Trophoblast cell (in vitro differentiated cells and primary cell): ENCODE data around the gene FGFR3.

Experiments
- DNase-seq, 2 donors: peaks; one replicate each; pipeline ENCODE4 v3.0.0-alpha.2; 2016
- H2AFZ ChIP-seq: 2 replicates; pipeline ENCODE4 v1.6.1; 2013; ENCODE audit warnings: low read length, moderate library complexity, mild to moderate bottlenecking; ENCODE audit not compliant: insufficient read depth, poor library complexity
- H2AK5ac ChIP-seq: 2 replicates; pipeline ENCODE4 v1.6.1; 2013; ENCODE audit warnings: mild to moderate bottlenecking, low read length
- H2BK120ac ChIP-seq: 2 replicates; pipeline ENCODE4 v1.6.1; 2013; ENCODE audit warnings: low read length, mild to moderate bottlenecking, moderate library complexity; ENCODE audit not compliant: insufficient read depth, poor library complexity
- H2BK12ac ChIP-seq: 2 replicates; pipeline ENCODE4 v1.6.1; 2013; ENCODE audit warnings: mild to moderate bottlenecking, low read length, moderate library complexity
- H2BK5ac ChIP-seq: 2 replicates; pipeline ENCODE4 v1.6.1; 2013; ENCODE audit warnings: low read length, low read depth, moderate library complexity, mild to moderate bottlenecking; ENCODE audit not compliant: poor library complexity
- H3K14ac ChIP-seq: 2 replicates; pipeline ENCODE4 v1.6.1; 2013; ENCODE audit warnings: mild to moderate bottlenecking, low read length
- H3K18ac ChIP-seq: 2 replicates; pipeline ENCODE4 v1.6.1; 2013; ENCODE audit warnings: mild to moderate bottlenecking, low read length
- H3K23ac ChIP-seq: 2 replicates; pipeline ENCODE4 v1.6.1; 2013; ENCODE audit warnings: low read length
- H3K27ac ChIP-seq: 2 replicates; pipeline ENCODE4 v1.5.1; 2013; ENCODE audit warnings: low read depth, mild to moderate bottlenecking, inconsistent platforms, low read length, moderate library complexity
- H3K27me3 ChIP-seq: 2 replicates; pipeline ENCODE4 v1.6.1; 2013; ENCODE audit warnings: inconsistent platforms, mild to moderate bottlenecking, low read length, moderate library complexity; ENCODE audit not compliant: insufficient read depth
- H3K36me3 ChIP-seq, 2 experiments: 1 replicate in 1 of 2; 2 replicates in 1 of 2; pipeline ENCODE4 v1.6.1; 2013; ENCODE audit warnings: low read length in 2 of 2, mild to moderate bottlenecking in 2 of 2, moderate library complexity in 1 of 2; ENCODE audit not compliant: insufficient read depth in 2 of 2, control insufficient read depth in 1 of 2
- H3K4ac ChIP-seq: 2 replicates; pipeline ENCODE4 v1.6.1; 2013; ENCODE audit warnings: low read depth, mild to moderate bottlenecking, low read length, moderate library complexity
- H3K4me1 ChIP-seq, 2 experiments: 1 replicate in 1 of 2; 2 replicates in 1 of 2; pipeline ENCODE4 v1.6.1; 2013; ENCODE audit warnings: low read length in 2 of 2, mild to moderate bottlenecking in 2 of 2, moderate library complexity in 1 of 2; ENCODE audit not compliant: insufficient read depth in 2 of 2, control insufficient read depth in 1 of 2
- H3K4me2 ChIP-seq: 2 replicates; pipeline ENCODE4 v1.6.1; 2013; ENCODE audit warnings: inconsistent platforms, mild to moderate bottlenecking, low read length, moderate library complexity
- H3K4me3 ChIP-seq: 2 replicates; pipeline ENCODE4 v1.5.1; 2013; ENCODE audit warnings: mild to moderate bottlenecking, low read depth, low read length, inconsistent platforms
- H3K79me1 ChIP-seq: one replicate; pipeline ENCODE4 v1.6.1; 2013; ENCODE audit warnings: low read length
- H3K79me2 ChIP-seq: 2 replicates; pipeline ENCODE4 v1.6.1; 2013; ENCODE audit warnings: low read length, mild to moderate bottlenecking; ENCODE audit not compliant: control insufficient read depth, insufficient read depth, poor library complexity
- H3K9ac ChIP-seq: 2 replicates; pipeline ENCODE4 v1.6.1; 2013; ENCODE audit warnings: mild to moderate bottlenecking, low read length
- H3K9me3 ChIP-seq: 2 replicates; pipeline ENCODE4 v1.6.1; 2013; ENCODE audit warnings: low read depth, mild to moderate bottlenecking, control low read depth, inconsistent platforms, low read length; ENCODE audit not compliant: insufficient read depth
- H4K12ac ChIP-seq: 2 replicates; pipeline ENCODE4 v1.6.1; 2013; ENCODE audit warnings: low read depth, mild to moderate bottlenecking, low read length, moderate library complexity
- H4K8ac ChIP-seq: 2 replicates; pipeline ENCODE4 v1.6.1; 2013; ENCODE audit warnings: low read depth, mild to moderate bottlenecking, low read length, moderate library complexity
- H4K91ac ChIP-seq: one replicate; pipeline ENCODE4 v1.6.1; 2013; ENCODE audit warnings: low read depth, mild to moderate bottlenecking, low read length, moderate library complexity
- WGBS: extraction: QIAGEN DNeasy Blood & Tissue Kit; methylation state at CpG from one replicate; pipeline ENCODE4 v1.1.7; 2013; ENCODE audit warnings: missing lambda C conversion rate; ENCODE audit not compliant: insufficient read length, insufficient coverage; ENCODE audit errors: extremely low coverage; 5-methylcytosine and 5-hydroxymethylcytosine counted together

Gene FGFR3

GRCh38 chr4:1805493-1806222 is 12.6 kb downstream of the FGFR3 start:
- Histone ChIP-seq H4K8ac (no peak overlapping the region), H3K4me1 (no peaks in the 10 kb centered on the region), H3K27ac (no peak overlapping the region), H3K79me1 (no peaks in the 10 kb centered on the region), H3K14ac (no peak overlapping the region), H4K91ac (no peak overlapping the region), H3K23ac (no peak overlapping the region), H2BK12ac (no peak overlapping the region), H3K4ac (no peak overlapping the region), H2BK5ac (no peak overlapping the region), H3K4me3 (no peak overlapping the region), H3K36me3 (peaks cover 11 to 23% of the 10 kb centered on the region in 2 experiments), H2BK120ac (no peak overlapping the region), H4K12ac (no peak overlapping the region), H3K79me2 (no peaks in the 10 kb centered on the region), H3K18ac (no peak overlapping the region), H3K9ac (no peak overlapping the region), H3K9me3 (peaks cover 4% of the 10 kb centered on the region), H3K27me3 (no peaks in the 10 kb centered on the region), H2AFZ (no peak overlapping the region), H3K4me2 (no peak overlapping the region), H2AK5ac (no peak overlapping the region)
- no CpG with 5 or more reads among the region's 47 CpGs for WGBS
- no peak for DNase-seq

GRCh38 chr4:1806223-1806564 is 13.1 kb downstream of the FGFR3 start:
- Histone ChIP-seq H3K27me3 (no peaks in the 10 kb centered on the region), H3K18ac (no peak overlapping the region), H3K79me2 (no peaks in the 10 kb centered on the region), H3K27ac (no peak overlapping the region), H3K14ac (no peak overlapping the region), H2BK120ac (no peak overlapping the region), H4K12ac (no peak overlapping the region), H2AFZ (no peak overlapping the region), H3K79me1 (no peaks in the 10 kb centered on the region), H3K4me2 (no peak overlapping the region), H3K36me3 (peaks cover 11 to 23% of the 10 kb centered on the region in 2 experiments), H3K9ac (no peak overlapping the region), H4K8ac (no peak overlapping the region), H2AK5ac (no peak overlapping the region), H2BK12ac (no peak overlapping the region), H3K9me3 (peaks cover 4% of the 10 kb centered on the region), H3K4me3 (no peak overlapping the region), H3K4ac (no peak overlapping the region), H2BK5ac (no peak overlapping the region), H4K91ac (no peak overlapping the region), H3K23ac (no peak overlapping the region), H3K4me1 (no peaks in the 10 kb centered on the region)
- DNase-seq, result no peak
- WGBS, result no CpG with 5 or more reads among the region's 11 CpGs

GRCh38 chr4:1806596-1807331 is 13.7 kb downstream of the FGFR3 start:
- H3K9me3 ChIP-seq, result peaks cover 4% of the 10 kb centered on the region
- no peak overlapping the region for H2BK5ac ChIP-seq
- no peaks in the 10 kb centered on the region for H3K27me3 ChIP-seq
- peaks cover 8 to 21% of the 10 kb centered on the region in 2 experiments for H3K36me3 ChIP-seq
- H3K4me1 ChIP-seq, result no peaks in the 10 kb centered on the region
- no peaks in the 10 kb centered on the region for H3K79me1 ChIP-seq
- no peak overlapping the region for H3K27ac ChIP-seq
- no CpG with 5 or more reads among the region's 41 CpGs for WGBS
- H4K12ac ChIP-seq, result no peak overlapping the region
- H3K23ac ChIP-seq, result no peak overlapping the region
- no peak overlapping the region for H3K18ac ChIP-seq
- no peak overlapping the region for H3K14ac ChIP-seq
- H2BK12ac ChIP-seq, result no peak overlapping the region
- no peak overlapping the region for H3K4me3 ChIP-seq
- no peak overlapping the region for H2AFZ ChIP-seq
- H3K9ac ChIP-seq, result no peak overlapping the region
- no peak for DNase-seq
- no peak overlapping the region for H4K91ac ChIP-seq
- no peak overlapping the region for H3K4me2 ChIP-seq
- H2BK120ac ChIP-seq, result no peak overlapping the region
- no peak overlapping the region for H2AK5ac ChIP-seq
- no peak overlapping the region for H3K4ac ChIP-seq
- no peaks in the 10 kb centered on the region for H3K79me2 ChIP-seq
- H4K8ac ChIP-seq, result no peak overlapping the region

- H3K18ac ChIP-seq, result no peak overlapping the region
- H3K23ac ChIP-seq, result no peak overlapping the region
- no peak overlapping the region for H2AFZ ChIP-seq
- no peaks in the 10 kb centered on the region for H3K27me3 ChIP-seq
- H4K91ac ChIP-seq, result no peak overlapping the region
- DNase-seq, result no peak
- H3K4ac ChIP-seq, result no peak overlapping the region
- H3K4me2 ChIP-seq, result no peak overlapping the region
- H3K4me1 ChIP-seq, result no peaks in the 10 kb centered on the region
- H3K79me2 ChIP-seq, result no peaks in the 10 kb centered on the region
- no peak overlapping the region for H3K14ac ChIP-seq
- peaks cover 4% of the 10 kb centered on the region for H3K9me3 ChIP-seq
- H2BK5ac ChIP-seq, result no peak overlapping the region
- H3K27ac ChIP-seq, result no peak overlapping the region
- no peak overlapping the region for H3K4me3 ChIP-seq
- no peaks in the 10 kb centered on the region for H3K79me1 ChIP-seq
- no CpG with 5 or more reads among the region's 16 CpGs for WGBS
- no peak overlapping the region for H2BK12ac ChIP-seq
- H3K9ac ChIP-seq, result no peak overlapping the region
- no peak overlapping the region for H2BK120ac ChIP-seq
- H2AK5ac ChIP-seq, result no peak overlapping the region
- H4K8ac ChIP-seq, result no peak overlapping the region
- no peak overlapping the region for H4K12ac ChIP-seq
- H3K36me3 ChIP-seq, result peaks cover 8 to 18% of the 10 kb centered on the region in 2 experiments
Observed at GRCh38 chr4:1807332-1807777, 14.3 kb downstream of the FGFR3 start.
